Endodermal cell (in vitro differentiated cells): ENCODE data around the gene GAB2. TPM values are rescaled to one million over a fixed set of nuclear protein-coding genes. Genes with fewer than 3 reads are reported as not detected.

Experiments
- DNase-seq: peaks from one replicate; pipeline ENCODE4 v3.0.0-alpha.2; 2017
- H3K27ac ChIP-seq: 2 replicates; pipeline ENCODE4 v1.5.1; 2013; ENCODE audit warnings: mild to moderate bottlenecking, low read depth, low read length, moderate library complexity
- H3K27me3 ChIP-seq: 2 replicates; pipeline ENCODE4 v1.6.1; 2013; ENCODE audit warnings: mild to moderate bottlenecking, low read length, moderate library complexity; ENCODE audit not compliant: insufficient read depth, control insufficient read depth, poor library complexity, severe bottlenecking
- H3K36me3 ChIP-seq: 2 replicates; pipeline ENCODE4 v1.7.0; 2013; ENCODE audit warnings: mild to moderate bottlenecking, low read length, moderate library complexity; ENCODE audit not compliant: control insufficient read depth, insufficient read depth
- H3K4me1 ChIP-seq: one replicate; pipeline ENCODE4 v1.7.0; 2013; ENCODE audit warnings: low read length; ENCODE audit not compliant: control insufficient read depth, insufficient read depth
- H3K4me3 ChIP-seq: 2 replicates; pipeline ENCODE4 v1.5.1; 2013; ENCODE audit warnings: mild to moderate bottlenecking, low read length, moderate library complexity
- H3K9ac ChIP-seq: 2 replicates; pipeline ENCODE4 v1.6.1; 2013; ENCODE audit warnings: mild to moderate bottlenecking, low read length, moderate library complexity; ENCODE audit not compliant: poor library complexity, severe bottlenecking; ENCODE audit errors: extremely low read depth
- H3K9me3 ChIP-seq: 2 replicates; pipeline ENCODE4 v1.6.1; 2013; ENCODE audit warnings: mild to moderate bottlenecking, low read length, moderate library complexity; ENCODE audit not compliant: control insufficient read depth
- H3K27ac Mint-ChIP-seq: 2 replicates; pipeline ENCODE4 v1.8.0; 2020; ENCODE audit warnings: mixed read lengths
- H3K27me3 Mint-ChIP-seq: 2 replicates; pipeline ENCODE4 v1.8.0; 2021; ENCODE audit warnings: mild to moderate bottlenecking, mixed read lengths; ENCODE audit not compliant: insufficient read depth
- H3K36me3 Mint-ChIP-seq: 2 replicates; pipeline ENCODE4 v1.8.0; 2020; ENCODE audit warnings: low read depth, mixed read lengths
- H3K4me1 Mint-ChIP-seq: 2 replicates; pipeline ENCODE4 v1.8.0; 2020; ENCODE audit warnings: mixed read lengths
- H3K4me3 Mint-ChIP-seq: 2 replicates; pipeline ENCODE4 v1.8.0; 2020; ENCODE audit warnings: mild to moderate bottlenecking, moderate library complexity, mixed read lengths
- H3K9me3 Mint-ChIP-seq: 2 replicates; pipeline ENCODE4 v1.8.0; 2020; ENCODE audit warnings: mild to moderate bottlenecking, mixed read lengths
- CTCF ChIP-seq: fragments of 200-600 bp; sonication (generic); conservative IDR thresholded peaks from 2 replicates; pipeline ENCODE4 v1.5.0; 2021; ENCODE audit warnings: antibody characterized with exemption, mild to moderate bottlenecking
- WGBS, 2 experiments: methylation state at CpG; one replicate each; pipeline versions ENCODE4 v1.1.5 to v1.1.7; 2013; ENCODE audit warnings: missing lambda C conversion rate in 2 of 2, mixed read lengths in 1 of 2; ENCODE audit not compliant: insufficient coverage in 1 of 2, insufficient read length in 1 of 2; 5-methylcytosine and 5-hydroxymethylcytosine counted together
- total RNA-seq, 2 donors: library from RNA; stranded (reverse); fragmentation: NEBNext Ultra II Directional in 1 of 2; extraction: Animal tissue kit (Norgen Biotek cat#: 25700) in 1 of 2; gene quantifications; 2 replicates in 1 of 2; 3 replicates in 1 of 2; pipeline ENCODE4 v1.2.1, GENCODE V29; 2021

GAB2 gene
- total RNA-seq, 2 donors from 2014 or later: 26.9 to 62.8 TPM

- peaks cover 10% of the 10 kb centered on the region for H3K4me1 Mint-ChIP-seq
- Histone ChIP-seq H3K4me3 (no peak overlapping the region), H3K9me3 (no peaks in the 10 kb centered on the region), H3K9ac (no peak overlapping the region), H3K27ac (no peak overlapping the region), H3K4me1 (peaks cover 7% of the 10 kb centered on the region), H3K27me3 (no peaks in the 10 kb centered on the region), H3K36me3 (no peaks in the 10 kb centered on the region)
- H3K27ac Mint-ChIP-seq: no peak overlapping the region
- no peak overlapping the region for H3K4me3 Mint-ChIP-seq
- 90 to 95% methylated on average over 4 to 6 of the region's 6 CpGs for WGBS, 2 experiments
- no peaks in the 10 kb centered on the region for H3K9me3 Mint-ChIP-seq
- no peaks in the 10 kb centered on the region for H3K27me3 Mint-ChIP-seq
- DNase-seq: no peak
- TF ChIP-seq CTCF: no peak
- H3K36me3 Mint-ChIP-seq: no peaks in the 10 kb centered on the region
These were observed 89.7 kb downstream of the GAB2 start for GRCh38 chr11:78327945-78328344.

DNA sequence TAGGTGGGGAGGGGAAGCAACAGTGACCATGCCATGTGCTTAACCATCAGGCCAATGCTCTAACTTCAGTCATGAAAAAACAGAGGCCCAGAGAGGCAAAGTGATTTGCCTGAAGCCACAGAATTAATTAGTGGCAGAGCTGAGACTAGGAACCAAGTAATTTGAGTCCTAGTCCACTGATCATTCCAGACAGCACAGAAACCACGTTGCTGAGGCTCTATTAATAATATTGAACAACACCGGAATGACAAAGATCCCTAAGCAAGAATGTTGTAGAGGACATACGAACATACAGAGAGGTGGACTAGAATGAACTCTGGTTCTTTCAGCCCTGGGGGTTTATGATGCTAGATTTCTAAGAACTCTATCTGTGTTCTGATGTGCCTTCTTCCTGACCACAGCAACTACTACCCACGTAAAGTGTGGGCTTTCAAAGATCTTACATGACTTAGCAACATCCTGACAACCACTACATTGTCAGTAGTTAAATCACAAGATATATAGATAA lies 92.3 kb downstream of the GAB2 start:
- DNase-seq: no peak
- no peaks in the 10 kb centered on the region for H3K4me1 Mint-ChIP-seq
- Histone ChIP-seq H3K9ac (no peak overlapping the region), H3K9me3 (no peaks in the 10 kb centered on the region), H3K27ac (no peak overlapping the region), H3K36me3 (no peaks in the 10 kb centered on the region), H3K4me1 (no peaks in the 10 kb centered on the region), H3K27me3 (no peaks in the 10 kb centered on the region), H3K4me3 (no peak overlapping the region)
- H3K36me3 Mint-ChIP-seq: no peaks in the 10 kb centered on the region
- TF ChIP-seq CTCF: no peak
- H3K27me3 Mint-ChIP-seq: no peaks in the 10 kb centered on the region
- no peak overlapping the region for H3K27ac Mint-ChIP-seq
- no peaks in the 10 kb centered on the region for H3K9me3 Mint-ChIP-seq
- WGBS, 2 experiments: 91 to 97% methylated on average over 3 of the region's 4 CpGs
- no peak overlapping the region for H3K4me3 Mint-ChIP-seq

DNA sequence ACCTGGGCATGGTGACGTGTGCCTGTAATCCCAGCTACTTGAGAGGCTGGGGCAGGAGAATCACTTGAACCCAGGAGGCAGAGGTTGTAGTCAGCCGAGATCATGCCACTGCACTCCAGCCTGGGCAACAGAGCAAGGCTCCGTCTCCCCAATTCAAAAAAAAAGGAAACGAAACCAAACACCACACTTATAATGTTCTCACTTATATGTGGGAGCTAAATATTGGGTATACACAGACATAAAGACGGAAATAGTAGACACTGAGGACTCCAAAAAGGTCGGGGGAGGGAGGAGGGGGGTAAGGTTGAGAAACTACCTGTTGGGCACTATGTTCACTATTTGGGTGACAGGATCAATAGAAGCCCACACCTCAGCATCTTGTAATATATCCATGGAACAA lies 94.3 kb downstream of the GAB2 start:
- TF ChIP-seq CTCF: no peak
- no peak overlapping the region for H3K4me3 ChIP-seq
- WGBS, 2 experiments: 80 to 91% methylated on average over 1 to 5 of the region's 6 CpGs
- H3K9me3 Mint-ChIP-seq: no peaks in the 10 kb centered on the region
- H3K27ac ChIP-seq: no peak overlapping the region
- H3K36me3 Mint-ChIP-seq: no peaks in the 10 kb centered on the region
- DNase-seq: no peak
- H3K9me3 ChIP-seq: no peaks in the 10 kb centered on the region
- H3K27me3 Mint-ChIP-seq: no peaks in the 10 kb centered on the region
- H3K4me3 Mint-ChIP-seq: no peak overlapping the region
- peaks cover 6% of the 10 kb centered on the region for H3K4me1 Mint-ChIP-seq
- H3K9ac ChIP-seq: no peak overlapping the region
- no peaks in the 10 kb centered on the region for H3K27me3 ChIP-seq
- H3K27ac Mint-ChIP-seq: no peak overlapping the region
- peaks cover 6% of the 10 kb centered on the region for H3K4me1 ChIP-seq
- H3K36me3 ChIP-seq: no peaks in the 10 kb centered on the region
